NOMO-1 (cell line): ENCODE data around the gene LRP8.

Experiments used
- DNase-seq, 2 experiments: peaks; one replicate each; lab custom pipeline; 2025; ENCODE audit not compliant: unreplicated experiment in 2 of 2; lab: John Stamatoyannopoulos, UW

LRP8 gene

GRCh38 chr1:53308506-53308905 lies 19.4 kb downstream of the LRP8 start:
- no peak for DNase-seq

GRCh38 chr1:53307037-53307436 lies 20.8 kb downstream of the LRP8 start:
- no peak for DNase-seq

GRCh38 chr1:53306168-53306567 lies 21.7 kb downstream of the LRP8 start:
- DNase-seq = no peak

- no peak for DNase-seq
Observed at GRCh38 chr1:53305650-53306049, 22.2 kb downstream of the LRP8 start.

- DNase-seq = no peak
Observed at GRCh38 chr1:53304527-53304926, 23.3 kb downstream of the LRP8 start.

GRCh38 chr1:53303726-53304515 lies 23.9 kb downstream of the LRP8 start:
- no peak for DNase-seq

- DNase-seq = no peak
Observed at GRCh38 chr1:53303243-53303642, 24.6 kb downstream of the LRP8 start.

- no peak for DNase-seq
Observed at GRCh38 chr1:53299233-53299632, 28.6 kb downstream of the LRP8 start.

GRCh38 chr1:53298045-53298637 lies 29.7 kb downstream of the LRP8 start:
- no peak for DNase-seq

- no peak for DNase-seq
Observed at GRCh38 chr1:53297195-53297594, 30.7 kb downstream of the LRP8 start.

GRCh38 chr1:53296117-53296749 lies 31.6 kb downstream of the LRP8 start:
- DNase-seq = no peak

GRCh38 chr1:53295726-53296116 lies 32.1 kb downstream of the LRP8 start:
- no peak for DNase-seq

GRCh38 chr1:53295295-53295694 lies 32.6 kb downstream of the LRP8 start:
- DNase-seq = no peak

- DNase-seq = no peak
Observed at GRCh38 chr1:53294567-53294966, 33.3 kb downstream of the LRP8 start.

- no peak for DNase-seq
Observed at GRCh38 chr1:53294061-53294460, 33.8 kb downstream of the LRP8 start.

GRCh38 chr1:53293123-53293522 lies 34.7 kb downstream of the LRP8 start:
- no peak for DNase-seq

GRCh38 chr1:53292690-53293089 lies 35.2 kb downstream of the LRP8 start:
- DNase-seq = no peak

GRCh38 chr1:53291574-53291973 lies 36.3 kb downstream of the LRP8 start:
- no peak for DNase-seq

GRCh38 chr1:53288790-53289429 lies 39.0 kb downstream of the LRP8 start:
- DNase-seq = no peak

GRCh38 chr1:53288002-53288789 lies 39.7 kb downstream of the LRP8 start:
- no peak for DNase-seq

GRCh38 chr1:53286955-53287354 lies 40.9 kb downstream of the LRP8 start:
- no peak for DNase-seq
